Measurements from ENCODE around the gene ZBTB7C. TPM values are rescaled to one million over a fixed set of nuclear protein-coding genes. Genes with fewer than 3 reads are reported as not detected.

The ZBTB7C gene
- total and polyA plus RNA-seq, 2 of the 4 experiments (the other 2 are of a cell fraction): not detected

GRCh38 chr18:48367557-48367956 lies 41.6 kb downstream of the ZBTB7C start:
- Histone ChIP-seq H3K23ac (ENCODE audit: low read depth, low read length) (no peak overlapping the region), H3K9ac (ENCODE audit: low read depth, low read length) (no peak overlapping the region), H3K14ac (replicated peaks; ENCODE audit: low read depth, low read length) (no peak overlapping the region), H2BK20ac (ENCODE audit: low read depth, low read length) (no peak overlapping the region), H3K27ac (ENCODE audit: insufficient read depth, low read length) (no peak overlapping the region), H3K27me3 (ENCODE audit: control insufficient read depth, insufficient read depth, low read length) (peaks cover 6% of the 10 kb centered on the region), H2BK15ac (ENCODE audit: low read depth, low read length) (no peak overlapping the region), H3K79me1 (ENCODE audit: low read depth in 1 of 2, low read length in 2 of 2) (no peaks in the 10 kb centered on the region), H4K91ac (ENCODE audit: insufficient read depth, low read depth, low read length) (no peak overlapping the region), H3K9me3 (ENCODE audit: control insufficient read depth, insufficient read depth, low read length) (no peaks in the 10 kb centered on the region), H4K8ac (ENCODE audit: low read depth in 2 of 2, low read length in 2 of 2) (no peak overlapping the region), H4K5ac (ENCODE audit: low read depth, low read length) (no peak overlapping the region), H2BK120ac (ENCODE audit: low read depth, low read length) (no peak overlapping the region), H2AFZ (replicated peaks; ENCODE audit: low read length, poor library complexity) (no peak overlapping the region), H2AK5ac (ENCODE audit: low read depth, low read length) (no peak overlapping the region), H2AK9ac (replicated peaks; ENCODE audit: low read depth, low read length, poor library complexity) (no peak overlapping the region), H3K36me3 (ENCODE audit: control insufficient read depth, insufficient read depth, low read length) (no peaks in the 10 kb centered on the region), H3K18ac (ENCODE audit: low read depth, low read length) (no peak overlapping the region), H3K4me1 (ENCODE audit: control insufficient read depth, insufficient read depth, low read length) (no peaks in the 10 kb centered on the region), H2BK5ac (ENCODE audit: low read depth, low read length, poor library complexity, severe bottlenecking) (no peak overlapping the region), H3K4me2 (ENCODE audit: low read depth, low read length) (no peak overlapping the region), H3K56ac (ENCODE audit: extremely low read depth, insufficient read depth, low read length) (no peak overlapping the region), H3K4ac (ENCODE audit: low read depth, low read length) (no peak overlapping the region), H4K20me1 (ENCODE audit: insufficient read depth, low read length) (no peaks in the 10 kb centered on the region), H3K9me1 (ENCODE audit: insufficient read depth, low read length) (no peaks in the 10 kb centered on the region), H3K4me3 (ENCODE audit: insufficient read depth, low read depth, low read length) (no peak overlapping the region)
- no peak for DNase-seq
- no peak for ATAC-seq (ENCODE audit: low read depth)
- BruUV-seq (replicated peaks): no TSS peak
- no CpG with 5 or more reads among the region's 4 CpGs for WGBS, 2 experiments (ENCODE audit: extremely low coverage in 2 of 2, insufficient read length in 1 of 2)
- ChIA-PET CTCF (no interaction called here), POLR2A (ENCODE audit: unreplicated experiment) (no interaction called here)
- intact Hi-C loops (cut with micrococcal nuclease): no loop called here
- in situ Hi-C loops (cut with MboI; ENCODE audit: low sequenced_read_pairs): no loop called here
- dilution Hi-C loops (cut with HindIII; ENCODE audit: low sequenced_read_pairs, unreplicated experiment): no loop called here
- TF ChIP-seq RAD21 (IDR thresholded peaks at IDR 0.05; ENCODE audit: low read length) (no peak), CTCF (conservative IDR thresholded peaks at IDR 0.05; ENCODE audit: low read depth, low read length) (no peak), POLR2A (IDR thresholded peaks at IDR 0.05; ENCODE audit: low read depth, low read length) (no peak), CEBPB (IDR thresholded peaks at IDR 0.05; ENCODE audit: low read depth, low read length) (no peak), BHLHE40 (IDR thresholded peaks at IDR 0.05; ENCODE audit: low read depth, low read length) (no peak), CHD1 (IDR thresholded peaks at IDR 0.05; ENCODE audit: low read depth, low read length) (no peak), MXI1 (IDR thresholded peaks at IDR 0.05; ENCODE audit: borderline replicate concordance, low read depth, low read length) (no peak), NFE2L2 (IDR thresholded peaks at IDR 0.05; ENCODE audit: low read depth, low read length) (no peak), FOS (IDR thresholded peaks at IDR 0.05; ENCODE audit: low read depth, low read length) (no peak), RCOR1 (IDR thresholded peaks at IDR 0.05; ENCODE audit: insufficient replicate concordance, low read length) (no peak), SMC3 (IDR thresholded peaks at IDR 0.05; ENCODE audit: low read depth, low read length) (no peak), MAZ (IDR thresholded peaks at IDR 0.05; ENCODE audit: borderline replicate concordance, low read depth, low read length) (no peak), RFX5 (IDR thresholded peaks at IDR 0.05; ENCODE audit: low read depth, low read length) (no peak), MAFK (IDR thresholded peaks at IDR 0.05; ENCODE audit: low read depth, low read length) (no peak)
- TF ChIP-seq, protein P1, sequence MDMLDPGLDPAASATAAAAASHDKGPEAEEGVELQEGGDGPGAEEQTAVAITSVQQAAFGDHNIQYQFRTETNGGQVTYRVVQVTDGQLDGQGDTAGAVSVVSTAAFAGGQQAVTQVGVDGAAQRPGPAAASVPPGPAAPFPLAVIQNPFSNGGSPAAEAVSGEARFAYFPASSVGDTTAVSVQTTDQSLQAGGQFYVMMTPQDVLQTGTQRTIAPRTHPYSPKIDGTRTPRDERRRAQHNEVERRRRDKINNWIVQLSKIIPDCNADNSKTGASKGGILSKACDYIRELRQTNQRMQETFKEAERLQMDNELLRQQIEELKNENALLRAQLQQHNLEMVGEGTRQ (IDR thresholded peaks at IDR 0.05; ENCODE audit: low read depth, low read length): no peak
- TF ChIP-seq, protein P2, sequence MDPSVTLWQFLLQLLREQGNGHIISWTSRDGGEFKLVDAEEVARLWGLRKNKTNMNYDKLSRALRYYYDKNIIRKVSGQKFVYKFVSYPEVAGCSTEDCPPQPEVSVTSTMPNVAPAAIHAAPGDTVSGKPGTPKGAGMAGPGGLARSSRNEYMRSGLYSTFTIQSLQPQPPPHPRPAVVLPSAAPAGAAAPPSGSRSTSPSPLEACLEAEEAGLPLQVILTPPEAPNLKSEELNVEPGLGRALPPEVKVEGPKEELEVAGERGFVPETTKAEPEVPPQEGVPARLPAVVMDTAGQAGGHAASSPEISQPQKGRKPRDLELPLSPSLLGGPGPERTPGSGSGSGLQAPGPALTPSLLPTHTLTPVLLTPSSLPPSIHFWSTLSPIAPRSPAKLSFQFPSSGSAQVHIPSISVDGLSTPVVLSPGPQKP (IDR thresholded peaks at IDR 0.05; ENCODE audit: borderline replicate concordance, low read depth, low read length): no peak
